Lower lobe of right lung (tissue), 2 donors: ENCODE measurements around the gene TGFB3. TPM values are rescaled to one million over a fixed set of nuclear protein-coding genes. Genes with fewer than 3 reads are reported as not detected.

Source experiments
- ATAC-seq, 2 donors: fragments of 200-7000 bp; cut with Tn5 transposase; one replicate each; pipeline ENCODE4 v1.9.1; 2020 to 2022; ENCODE audit warnings: mild to moderate bottlenecking in 2 of 2, moderate library complexity in 2 of 2
- DNase-seq: peaks from one replicate; pipeline ENCODE4 v3.0.0-alpha.2; 2020
- H3K27ac ChIP-seq: fragments of 200-600 bp; one replicate; pipeline ENCODE4 v1.8.0; 2022
- H3K27me3 ChIP-seq: fragments of 200-600 bp; one replicate; pipeline ENCODE4 v1.8.0; 2022; ENCODE audit warnings: low read depth
- H3K36me3 ChIP-seq: fragments of 200-600 bp; one replicate; pipeline ENCODE4 v1.8.0; 2022; ENCODE audit warnings: mild to moderate bottlenecking
- H3K4me1 ChIP-seq: fragments of 200-600 bp; one replicate; pipeline ENCODE4 v1.8.0; 2022
- H3K4me3 ChIP-seq: fragments of 200-600 bp; one replicate; pipeline ENCODE4 v1.8.0; 2022; ENCODE audit warnings: mild to moderate bottlenecking
- H3K9me3 ChIP-seq: fragments of 200-600 bp; one replicate; pipeline ENCODE4 v1.8.0; 2022
- intact Hi-C: fragments of 100-400 bp; cut with DNase I; formaldehyde crosslinking; loops from one replicate; pipeline ENCODE4 v1.11.0; 2022
- total RNA-seq: library from RNA; stranded (reverse); fragmentation: NEBNext Ultra II Directional; extraction: Animal tissue kit (Norgen Biotek cat#: 25700); gene quantifications from one replicate; pipeline ENCODE4 v1.2.1, GENCODE V29; 2021
- TF ChIP-seq, protein P1 (sequence below): fragments of 200-600 bp; IDR thresholded peaks from one replicate; pipeline ENCODE4 v1.8.0; 2022; ENCODE audit warnings: antibody characterized with exemption, mild to moderate bottlenecking
- donor health status: DM: no; HTN: yes; CAD: no; lungs with severe emphysema.

The TGFB3 gene
- total RNA-seq, 1 donor from 2014 or later: 15.7 TPM

DNA sequence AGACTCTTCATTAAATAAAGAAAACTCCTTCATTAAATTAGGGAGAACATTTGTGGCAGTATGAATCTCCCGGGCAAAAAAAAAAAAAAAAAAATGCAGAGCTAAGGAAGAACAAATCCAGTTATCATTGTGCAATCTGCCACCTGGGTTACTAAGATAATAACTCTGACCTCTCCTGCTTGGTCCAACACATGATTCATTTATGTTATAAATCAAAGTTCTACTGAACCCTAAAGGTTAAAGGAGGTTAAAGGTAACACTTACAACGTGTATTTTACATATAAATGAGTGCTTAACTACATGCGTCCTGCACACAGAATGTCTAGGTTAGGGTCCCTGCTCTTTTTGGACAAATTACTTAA is 4.2 kb downstream of the TGFB3 start:
- H3K4me3 ChIP-seq: no peak overlapping the region
- H3K36me3 ChIP-seq: no peaks in the 10 kb centered on the region
- no peak overlapping the region for H3K27ac ChIP-seq
- peaks cover 43% of the 10 kb centered on the region for H3K4me1 ChIP-seq
- TF ChIP-seq, protein P1, sequence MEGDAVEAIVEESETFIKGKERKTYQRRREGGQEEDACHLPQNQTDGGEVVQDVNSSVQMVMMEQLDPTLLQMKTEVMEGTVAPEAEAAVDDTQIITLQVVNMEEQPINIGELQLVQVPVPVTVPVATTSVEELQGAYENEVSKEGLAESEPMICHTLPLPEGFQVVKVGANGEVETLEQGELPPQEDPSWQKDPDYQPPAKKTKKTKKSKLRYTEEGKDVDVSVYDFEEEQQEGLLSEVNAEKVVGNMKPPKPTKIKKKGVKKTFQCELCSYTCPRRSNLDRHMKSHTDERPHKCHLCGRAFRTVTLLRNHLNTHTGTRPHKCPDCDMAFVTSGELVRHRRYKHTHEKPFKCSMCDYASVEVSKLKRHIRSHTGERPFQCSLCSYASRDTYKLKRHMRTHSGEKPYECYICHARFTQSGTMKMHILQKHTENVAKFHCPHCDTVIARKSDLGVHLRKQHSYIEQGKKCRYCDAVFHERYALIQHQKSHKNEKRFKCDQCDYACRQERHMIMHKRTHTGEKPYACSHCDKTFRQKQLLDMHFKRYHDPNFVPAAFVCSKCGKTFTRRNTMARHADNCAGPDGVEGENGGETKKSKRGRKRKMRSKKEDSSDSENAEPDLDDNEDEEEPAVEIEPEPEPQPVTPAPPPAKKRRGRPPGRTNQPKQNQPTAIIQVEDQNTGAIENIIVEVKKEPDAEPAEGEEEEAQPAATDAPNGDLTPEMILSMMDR: no peak
- DNase-seq (no peak), ATAC-seq (no peak)
- H3K27me3 ChIP-seq: no peaks in the 10 kb centered on the region
- intact Hi-C loops: no loop called here
- H3K9me3 ChIP-seq: no peaks in the 10 kb centered on the region

DNA sequence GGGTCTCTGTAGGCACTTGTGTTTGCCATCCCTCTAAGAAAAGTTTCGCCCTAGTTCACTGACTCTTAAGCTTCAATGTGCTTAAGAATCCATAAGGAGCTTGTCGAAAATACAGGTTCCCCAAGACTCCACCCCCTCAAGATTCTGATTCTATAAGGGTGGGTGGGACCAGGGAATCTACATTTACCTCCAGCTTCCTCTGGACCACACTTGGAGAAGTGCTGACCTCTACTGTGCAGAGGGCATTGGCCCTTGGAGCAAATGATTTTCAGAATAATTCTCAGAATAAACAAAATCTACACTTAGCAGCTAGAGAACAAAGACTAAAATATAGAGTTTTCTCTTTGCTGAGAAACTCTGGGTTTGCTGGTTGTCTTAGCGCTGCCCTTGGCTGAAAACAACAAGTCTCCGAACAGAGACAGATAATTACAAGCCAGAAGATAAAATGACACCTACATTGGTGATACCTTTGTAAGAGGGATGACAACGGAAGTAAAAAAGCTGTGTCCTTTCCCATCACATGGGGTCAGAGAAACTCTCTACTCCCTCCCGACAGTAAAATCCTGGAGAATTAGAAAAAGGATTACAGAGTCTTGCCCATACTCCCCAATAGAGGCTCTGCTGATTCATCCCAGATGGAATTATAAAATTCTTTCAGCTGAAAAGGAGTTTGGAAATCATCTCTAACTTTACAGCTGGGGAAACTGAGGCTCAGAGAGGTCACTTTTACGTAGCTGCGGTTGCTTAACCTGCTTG is 4.8 kb downstream of the TGFB3 start:
- TF ChIP-seq, protein P1: no peak
- no peaks in the 10 kb centered on the region for H3K36me3 ChIP-seq
- no peaks in the 10 kb centered on the region for H3K27me3 ChIP-seq
- intact Hi-C loops: no loop called here
- no peak overlapping the region for H3K27ac ChIP-seq
- ATAC-seq: no peak
- H3K9me3 ChIP-seq: no peaks in the 10 kb centered on the region
- DNase-seq: no peak
- peaks cover 43% of the 10 kb centered on the region for H3K4me1 ChIP-seq
- no peak overlapping the region for H3K4me3 ChIP-seq

DNA sequence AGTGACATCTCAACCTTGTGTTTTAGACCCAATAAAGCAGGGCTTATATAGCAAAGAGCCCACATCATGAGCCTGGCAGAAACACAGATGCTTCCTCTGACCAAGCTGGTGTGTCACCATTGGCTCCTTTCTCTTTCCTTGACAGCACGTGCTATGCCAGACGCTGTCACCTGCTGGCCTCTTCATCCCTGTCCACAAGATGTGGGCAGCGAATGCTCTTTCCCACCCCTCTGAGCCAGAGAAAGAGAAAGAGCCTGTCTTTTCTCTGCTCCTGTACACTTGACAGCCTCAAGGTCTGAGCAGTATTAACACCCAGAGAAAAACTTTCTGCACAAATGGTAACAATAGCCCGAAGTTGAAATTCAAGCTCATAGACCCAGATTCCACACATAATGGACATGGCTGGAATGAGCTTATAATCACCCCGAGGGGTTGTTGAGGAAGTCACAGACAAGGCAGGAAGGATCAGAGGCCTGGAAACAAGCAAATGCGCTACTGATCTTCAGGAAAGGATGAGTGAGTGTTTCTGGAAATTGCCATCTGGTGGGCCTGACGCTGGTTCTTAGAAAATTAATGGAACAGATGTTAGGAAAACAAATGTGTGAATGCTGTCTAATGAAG is 8.9 kb downstream of the TGFB3 start:
- intact Hi-C loops: no loop called here
- H3K27me3 ChIP-seq: no peaks in the 10 kb centered on the region
- H3K4me3 ChIP-seq: no peak overlapping the region
- ATAC-seq (no peak), DNase-seq (no peak)
- H3K27ac ChIP-seq: no peak overlapping the region
- TF ChIP-seq, protein P1: no peak
- H3K36me3 ChIP-seq: peaks cover 19% of the 10 kb centered on the region
- no peaks in the 10 kb centered on the region for H3K9me3 ChIP-seq
- peaks cover 11% of the 10 kb centered on the region for H3K4me1 ChIP-seq

DNA sequence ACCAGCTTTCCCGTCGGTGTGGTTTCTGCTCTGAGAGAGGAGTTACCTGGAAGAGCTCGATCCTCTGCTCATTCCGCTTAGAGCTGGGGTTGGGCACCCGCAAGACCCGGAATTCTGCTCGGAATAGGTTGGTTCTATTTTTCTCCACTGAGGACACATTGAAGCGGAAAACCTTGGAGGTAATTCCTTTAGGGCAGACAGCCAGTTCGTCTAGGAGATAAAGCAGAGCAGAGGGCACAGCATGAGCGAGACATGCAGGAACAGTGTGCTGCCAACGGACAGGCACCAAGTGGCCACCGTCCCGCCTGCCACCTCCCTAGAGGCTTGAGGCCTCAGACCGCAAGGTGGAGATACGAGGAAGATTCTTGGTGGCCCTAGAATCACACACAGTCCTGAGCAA is 10.3 kb downstream of the TGFB3 start:
- intact Hi-C loops: no loop called here
- ATAC-seq (no peak), DNase-seq (no peak)
- no peaks in the 10 kb centered on the region for H3K27me3 ChIP-seq
- no peaks in the 10 kb centered on the region for H3K4me1 ChIP-seq
- peaks cover 30% of the 10 kb centered on the region for H3K36me3 ChIP-seq
- no peak overlapping the region for H3K27ac ChIP-seq
- TF ChIP-seq, protein P1: no peak
- H3K9me3 ChIP-seq: no peaks in the 10 kb centered on the region
- H3K4me3 ChIP-seq: no peak overlapping the region

DNA sequence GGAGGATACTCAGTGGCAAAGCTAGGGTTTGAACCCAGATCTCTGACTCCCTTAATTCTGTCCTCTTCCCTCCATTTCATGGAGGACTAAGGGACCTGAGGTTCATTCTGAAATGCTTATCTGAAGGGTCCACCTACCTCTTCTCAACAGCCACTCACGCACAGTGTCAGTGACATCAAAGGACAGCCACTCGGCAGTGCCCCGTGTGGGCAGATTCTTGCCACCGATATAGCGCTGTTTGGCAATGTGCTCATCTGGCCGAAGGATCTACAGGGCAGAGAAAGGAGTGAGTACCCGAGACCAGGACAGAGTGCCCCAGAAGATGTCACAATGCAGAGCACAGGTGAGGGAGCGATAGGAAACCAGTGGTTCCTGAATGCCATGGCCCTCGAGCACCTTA is 10.8 kb downstream of the TGFB3 start:
- no peak overlapping the region for H3K4me3 ChIP-seq
- ATAC-seq: no peak
- TF ChIP-seq, protein P1: no peak
- no peaks in the 10 kb centered on the region for H3K9me3 ChIP-seq
- DNase-seq: no peak
- no peaks in the 10 kb centered on the region for H3K4me1 ChIP-seq
- no peaks in the 10 kb centered on the region for H3K27me3 ChIP-seq
- peaks cover 34% of the 10 kb centered on the region for H3K36me3 ChIP-seq
- H3K27ac ChIP-seq: no peak overlapping the region
- intact Hi-C loops: no loop called here
